ENCODE data around the gene LNPK. TPM values are rescaled to one million over a fixed set of nuclear protein-coding genes. Genes with fewer than 3 reads are reported as not detected.
"Not testable (repeated sequence)": the region's sequence is repeated elsewhere in the genome, so short reads cannot be mapped to it uniquely, and the experiment has no call there.

The LNPK gene
- total and polyA plus RNA-seq, 2 experiments from 2014 or later, result 15.4 to 48.5 TPM

DNA sequence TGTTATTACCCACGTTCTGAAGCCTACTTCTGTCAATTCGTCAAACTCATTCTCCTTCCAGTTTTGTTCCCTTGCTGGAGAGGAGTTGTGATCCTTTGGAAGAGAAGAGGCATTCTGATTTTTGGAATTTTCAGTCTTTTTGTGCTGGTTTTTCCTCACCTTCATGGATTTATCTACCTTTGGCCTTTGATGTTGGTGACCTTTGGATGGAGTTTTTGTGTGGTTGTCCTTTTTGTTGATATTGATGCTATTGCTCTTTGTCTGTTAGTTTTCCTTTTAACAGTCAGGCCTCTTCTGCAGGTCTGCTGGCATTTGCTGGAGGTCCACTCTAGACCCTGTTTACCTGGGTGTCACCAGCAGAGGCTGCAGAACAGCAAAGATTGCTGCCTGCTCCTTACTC is 88.8 kb downstream of the LNPK start:
- not testable (repeated sequence) for H3K4me3 ChIP-seq; H2AFZ ChIP-seq; H3K4me2 ChIP-seq; H3K79me2 ChIP-seq; H4K20me1 ChIP-seq (ENCODE audit: insufficient read depth, poor library complexity, severe bottlenecking); H3K36me3 ChIP-seq (replicated peaks; ENCODE audit: insufficient read depth, low read depth); H3K27me3 ChIP-seq; H3K9me3 ChIP-seq (ENCODE audit: low read depth); H3K9me2 ChIP-seq (replicated peaks; ENCODE audit: insufficient read depth); H3K4me1 ChIP-seq (ENCODE audit: insufficient read depth); DNase-seq (ENCODE audit: low spot score); H3K27ac ChIP-seq
- WGBS (ENCODE audit: low lambda C conversion rate, missing lambda C conversion rate), result 95% methylated on average over 2 of the region's 2 CpGs

DNA sequence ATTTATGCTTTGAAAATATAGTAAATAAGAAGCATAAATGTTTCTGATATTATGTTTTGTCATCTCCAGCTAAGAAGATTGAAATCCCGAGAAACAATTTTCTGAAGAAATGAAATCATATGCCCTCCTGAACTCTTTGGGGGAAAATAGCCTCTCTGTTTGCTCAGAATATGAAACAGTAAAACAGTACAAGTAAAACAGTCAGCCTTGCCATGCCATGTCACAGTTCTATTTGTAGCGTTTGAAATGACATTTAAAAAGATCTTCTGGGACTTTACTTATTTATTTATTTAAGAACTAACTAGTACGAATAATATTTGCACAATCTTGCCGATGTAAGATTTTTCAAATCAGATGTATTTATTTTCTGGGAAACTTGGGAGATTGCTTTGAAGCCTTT is 98.0 kb downstream of the LNPK start:
- 83% methylated on average over 4 of the region's 4 CpGs for WGBS (ENCODE audit: low lambda C conversion rate, missing lambda C conversion rate)
- no peak overlapping the region for H3K4me3 ChIP-seq

DNA sequence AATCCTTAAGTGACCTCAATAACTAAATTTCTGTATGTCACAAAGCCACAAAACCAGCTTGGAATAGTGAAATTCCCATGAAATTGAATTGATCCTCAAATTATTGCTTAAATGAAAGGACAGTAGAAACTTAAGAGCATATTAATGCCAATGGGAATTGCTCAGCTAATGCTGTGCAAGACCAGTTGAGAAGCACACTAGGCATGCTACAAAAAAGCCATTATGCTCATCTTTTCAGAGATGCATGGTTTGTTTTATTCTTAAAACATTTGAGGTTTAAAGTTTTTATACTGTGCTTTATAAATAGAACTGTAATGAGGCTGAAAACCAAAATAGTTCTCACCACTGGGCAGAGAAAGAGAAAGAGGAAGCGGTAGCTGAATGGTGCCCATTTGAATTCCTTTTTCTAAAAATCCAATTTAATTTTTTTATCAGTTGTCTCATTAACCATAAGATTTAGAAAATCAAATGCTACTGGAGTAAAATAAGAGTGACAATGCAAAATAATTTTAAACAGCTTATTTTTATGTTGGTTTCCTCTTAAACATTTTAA is 98.6 kb downstream of the LNPK start:
- Histone ChIP-seq H3K27me3 (no peaks in the 10 kb centered on the region), H4K20me1 (ENCODE audit: insufficient read depth, poor library complexity, severe bottlenecking) (no peaks in the 10 kb centered on the region), H3K9me2 (replicated peaks; ENCODE audit: insufficient read depth) (no peaks in the 10 kb centered on the region), H3K4me2 (no peak overlapping the region), H3K9me3 (ENCODE audit: low read depth) (no peaks in the 10 kb centered on the region), H3K4me3 (no peak overlapping the region), H2AFZ (no peak overlapping the region), H3K27ac (no peak overlapping the region), H3K36me3 (replicated peaks; ENCODE audit: insufficient read depth, low read depth) (no peaks in the 10 kb centered on the region), H3K4me1 (ENCODE audit: insufficient read depth) (no peaks in the 10 kb centered on the region), H3K79me2 (no peaks in the 10 kb centered on the region)
- DNase-seq (ENCODE audit: low spot score), result no peak
- no peak for TF ChIP-seq EZH2 (IDR thresholded peaks at IDR 0.05; ENCODE audit: borderline replicate concordance)
- no peak for TF ChIP-seq EZH2phosphoT487 (IDR thresholded peaks at IDR 0.05; ENCODE audit: low read depth, severe bottlenecking, unreplicated experiment)
- TF ChIP-seq, protein P1, sequence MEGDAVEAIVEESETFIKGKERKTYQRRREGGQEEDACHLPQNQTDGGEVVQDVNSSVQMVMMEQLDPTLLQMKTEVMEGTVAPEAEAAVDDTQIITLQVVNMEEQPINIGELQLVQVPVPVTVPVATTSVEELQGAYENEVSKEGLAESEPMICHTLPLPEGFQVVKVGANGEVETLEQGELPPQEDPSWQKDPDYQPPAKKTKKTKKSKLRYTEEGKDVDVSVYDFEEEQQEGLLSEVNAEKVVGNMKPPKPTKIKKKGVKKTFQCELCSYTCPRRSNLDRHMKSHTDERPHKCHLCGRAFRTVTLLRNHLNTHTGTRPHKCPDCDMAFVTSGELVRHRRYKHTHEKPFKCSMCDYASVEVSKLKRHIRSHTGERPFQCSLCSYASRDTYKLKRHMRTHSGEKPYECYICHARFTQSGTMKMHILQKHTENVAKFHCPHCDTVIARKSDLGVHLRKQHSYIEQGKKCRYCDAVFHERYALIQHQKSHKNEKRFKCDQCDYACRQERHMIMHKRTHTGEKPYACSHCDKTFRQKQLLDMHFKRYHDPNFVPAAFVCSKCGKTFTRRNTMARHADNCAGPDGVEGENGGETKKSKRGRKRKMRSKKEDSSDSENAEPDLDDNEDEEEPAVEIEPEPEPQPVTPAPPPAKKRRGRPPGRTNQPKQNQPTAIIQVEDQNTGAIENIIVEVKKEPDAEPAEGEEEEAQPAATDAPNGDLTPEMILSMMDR (IDR thresholded peaks at IDR 0.05; ENCODE audit: poor library complexity), result no peak
- WGBS (ENCODE audit: low lambda C conversion rate, missing lambda C conversion rate), result 95% methylated on average over 1 of the region's 1 CpG

More for the DNA sequence above, 98.0 kb downstream of the LNPK start:
- Histone ChIP-seq H3K4me1 (ENCODE audit: insufficient read depth) (no peaks in the 10 kb centered on the region), H3K79me2 (no peaks in the 10 kb centered on the region), H3K9me2 (replicated peaks; ENCODE audit: insufficient read depth) (no peaks in the 10 kb centered on the region), H3K9me3 (ENCODE audit: low read depth) (no peaks in the 10 kb centered on the region), H3K4me2 (no peak overlapping the region), H3K27ac (no peak overlapping the region), H3K36me3 (replicated peaks; ENCODE audit: insufficient read depth, low read depth) (no peaks in the 10 kb centered on the region), H2AFZ (no peak overlapping the region), H3K27me3 (no peaks in the 10 kb centered on the region), H4K20me1 (ENCODE audit: insufficient read depth, poor library complexity, severe bottlenecking) (no peaks in the 10 kb centered on the region)
- TF ChIP-seq EZH2phosphoT487 (IDR thresholded peaks at IDR 0.05; ENCODE audit: low read depth, severe bottlenecking, unreplicated experiment) (no peak), EZH2 (IDR thresholded peaks at IDR 0.05; ENCODE audit: borderline replicate concordance) (no peak)
- TF ChIP-seq, protein P1 (IDR thresholded peaks at IDR 0.05; ENCODE audit: poor library complexity), result no peak
- DNase-seq (ENCODE audit: low spot score), result no peak

DNA sequence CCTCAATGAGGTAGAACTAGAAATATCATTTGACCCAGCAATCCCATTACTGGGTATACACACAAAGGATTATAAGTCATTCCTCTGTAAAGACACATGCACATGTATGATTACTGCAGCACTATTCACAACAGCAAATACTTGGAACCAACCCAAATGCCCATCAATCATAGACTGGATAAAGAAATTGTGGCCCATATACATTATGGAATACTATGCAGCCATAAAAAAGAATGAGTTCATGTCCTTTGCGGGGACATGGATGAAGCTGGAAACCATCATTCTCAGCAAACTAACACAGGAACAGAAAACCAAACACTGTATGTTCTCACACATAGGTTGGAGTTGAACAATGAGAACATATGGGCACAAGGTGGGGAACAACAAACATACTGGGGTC is 106.1 kb downstream of the LNPK start:
- 90% methylated on average over 1 of the region's 1 CpG for WGBS (ENCODE audit: low lambda C conversion rate, missing lambda C conversion rate)
- H3K36me3 ChIP-seq (replicated peaks; ENCODE audit: insufficient read depth, low read depth); H3K9me2 ChIP-seq (replicated peaks; ENCODE audit: insufficient read depth); H3K4me2 ChIP-seq; H3K4me1 ChIP-seq (ENCODE audit: insufficient read depth); H3K79me2 ChIP-seq; H3K4me3 ChIP-seq; H3K9me3 ChIP-seq (ENCODE audit: low read depth); H2AFZ ChIP-seq; H4K20me1 ChIP-seq (ENCODE audit: insufficient read depth, poor library complexity, severe bottlenecking); DNase-seq (ENCODE audit: low spot score); H3K27me3 ChIP-seq; H3K27ac ChIP-seq: not testable (repeated sequence)

All from hepatocyte (in vitro differentiated cells).